AG08396 (cell line): Measurements from ENCODE around the gene PRAC1.

Source experiments
- DNase-seq: peaks from one replicate; pipeline ENCODE4 v3.0.0; 2012; ENCODE audit warnings: low spot score, mixed read lengths

Gene PRAC1

DNA sequence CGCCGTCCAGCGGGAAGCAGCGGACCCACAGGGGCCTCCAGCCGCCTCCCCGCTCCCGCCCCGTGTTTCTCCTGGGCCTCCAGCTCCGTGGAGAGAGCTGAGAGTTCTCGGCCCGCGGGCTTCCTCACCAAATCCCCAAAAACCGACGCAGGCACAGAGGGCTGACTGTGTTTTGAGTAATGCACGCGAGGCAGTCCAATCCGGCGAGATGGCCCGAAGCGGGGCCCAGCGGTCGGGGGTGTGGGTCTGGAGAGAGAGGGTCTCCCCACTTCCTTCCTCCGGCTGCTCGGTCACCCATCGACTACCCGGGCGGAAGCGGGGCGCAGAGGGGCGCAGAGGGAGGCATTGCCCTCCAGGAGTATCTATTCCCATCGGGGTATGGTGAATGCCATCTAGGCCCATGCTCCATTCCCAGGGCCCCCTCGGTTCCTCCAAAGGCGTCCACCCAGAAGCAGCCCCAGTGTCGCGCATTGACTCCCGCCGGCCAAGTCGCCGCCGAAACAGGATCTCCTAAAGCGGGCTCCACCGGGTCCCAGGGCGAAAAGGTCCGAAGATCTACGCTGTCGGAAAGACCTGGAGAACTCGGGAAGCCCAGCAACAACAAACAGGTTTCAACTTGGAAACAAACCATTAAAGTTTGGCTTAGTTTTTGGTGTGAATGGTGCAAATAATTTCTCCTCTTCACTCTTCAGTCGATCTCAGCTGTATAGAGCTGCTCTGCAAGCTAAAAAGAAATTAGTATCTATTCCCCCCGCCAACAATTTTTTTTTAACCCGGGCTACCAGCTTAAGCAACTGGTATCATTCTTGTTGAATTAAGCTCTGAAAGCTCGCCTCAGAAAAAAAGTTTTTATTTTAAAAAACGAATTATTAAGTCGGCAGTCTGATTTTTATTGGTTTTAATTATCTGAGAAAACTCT is 25.4 kb upstream of the PRAC1 start:
- no peak for DNase-seq

DNA sequence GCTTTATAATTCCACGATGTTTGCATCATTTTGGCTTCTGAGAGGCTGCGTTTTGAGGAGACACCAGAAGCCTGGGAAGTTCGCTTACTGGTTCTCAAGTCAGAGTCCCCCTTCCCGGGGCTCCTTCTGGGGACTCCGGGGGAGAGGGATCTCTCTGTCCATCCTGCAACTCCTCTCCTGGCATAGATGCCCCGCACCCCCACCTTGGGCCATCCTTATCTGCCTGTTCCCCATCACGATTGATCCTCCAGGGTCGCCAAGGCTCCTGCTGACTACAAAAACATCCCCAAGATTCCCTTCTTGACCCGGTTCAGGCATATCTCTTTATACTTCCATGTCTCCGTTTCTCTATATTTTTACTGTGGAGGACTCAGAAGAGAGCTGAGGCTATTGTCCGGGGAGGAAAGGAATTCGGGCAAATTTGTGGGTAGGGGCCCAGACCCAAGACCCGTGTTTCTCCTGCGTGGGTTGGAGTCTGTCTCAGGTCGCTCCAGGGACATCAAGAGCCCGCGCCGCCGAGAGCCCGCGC is 24.7 kb upstream of the PRAC1 start:
- no peak for DNase-seq

DNA sequence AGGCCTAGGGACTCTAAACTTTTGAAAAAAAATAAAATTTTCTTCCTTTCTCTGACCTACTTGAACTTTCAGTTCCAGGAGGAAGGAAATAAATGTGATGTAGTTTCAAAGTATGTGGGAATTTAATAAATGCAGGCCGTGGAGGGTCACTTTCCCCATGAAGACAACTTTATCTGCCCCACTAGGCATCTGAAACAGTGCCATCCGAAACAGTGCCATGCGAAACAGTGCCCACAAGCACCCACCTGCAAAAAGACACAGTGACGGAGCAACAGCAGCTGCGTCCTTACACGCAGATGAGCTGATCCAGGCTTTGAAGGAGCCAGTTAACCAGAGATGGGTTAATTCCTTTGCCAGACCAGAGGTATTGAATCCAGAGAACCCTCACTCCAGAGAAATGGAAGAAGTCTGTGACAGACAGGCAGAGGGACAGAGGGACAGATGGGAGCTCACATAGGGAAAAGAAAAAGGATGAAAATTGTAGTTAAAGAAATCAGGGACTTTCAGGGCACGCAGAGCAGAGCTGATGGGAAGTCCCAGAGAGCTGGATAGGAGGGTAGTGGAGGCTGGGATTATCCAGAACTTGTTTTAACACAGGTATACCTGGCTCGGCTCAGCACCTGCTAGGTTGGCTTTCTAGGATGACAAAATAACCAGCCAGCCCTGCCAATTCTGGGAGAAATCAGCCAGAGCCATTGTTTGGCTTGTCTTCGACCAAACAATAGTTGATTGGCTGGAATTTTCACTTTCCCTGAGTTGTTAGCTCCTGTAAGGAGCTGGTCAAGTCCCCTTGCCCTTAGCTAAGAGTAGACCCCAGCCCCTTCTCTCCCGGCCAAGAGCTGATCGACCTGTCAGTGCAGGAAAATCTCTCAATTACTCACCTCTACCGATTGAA is 23.3 kb upstream of the PRAC1 start:
- no peak for DNase-seq

DNA sequence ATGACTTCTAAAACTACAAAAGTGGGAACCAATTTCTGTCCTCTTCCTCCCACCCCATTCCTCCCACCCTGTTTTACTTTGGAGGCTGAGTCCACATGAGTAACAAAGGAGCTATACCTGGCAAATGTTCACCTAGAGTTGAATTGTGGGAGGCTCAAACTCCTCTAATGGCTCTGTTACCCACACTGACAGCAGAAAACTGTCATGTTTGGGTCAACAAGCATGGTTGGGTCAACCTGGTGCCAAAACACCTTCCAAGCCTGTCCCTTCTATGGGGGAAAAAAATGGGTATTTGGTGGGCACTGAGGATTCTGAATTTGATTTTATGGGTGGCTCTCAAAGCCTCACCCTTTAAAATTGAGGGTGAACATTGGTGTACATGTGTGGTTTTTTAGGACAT is 18.2 kb upstream of the PRAC1 start:
- DNase-seq: no peak

DNA sequence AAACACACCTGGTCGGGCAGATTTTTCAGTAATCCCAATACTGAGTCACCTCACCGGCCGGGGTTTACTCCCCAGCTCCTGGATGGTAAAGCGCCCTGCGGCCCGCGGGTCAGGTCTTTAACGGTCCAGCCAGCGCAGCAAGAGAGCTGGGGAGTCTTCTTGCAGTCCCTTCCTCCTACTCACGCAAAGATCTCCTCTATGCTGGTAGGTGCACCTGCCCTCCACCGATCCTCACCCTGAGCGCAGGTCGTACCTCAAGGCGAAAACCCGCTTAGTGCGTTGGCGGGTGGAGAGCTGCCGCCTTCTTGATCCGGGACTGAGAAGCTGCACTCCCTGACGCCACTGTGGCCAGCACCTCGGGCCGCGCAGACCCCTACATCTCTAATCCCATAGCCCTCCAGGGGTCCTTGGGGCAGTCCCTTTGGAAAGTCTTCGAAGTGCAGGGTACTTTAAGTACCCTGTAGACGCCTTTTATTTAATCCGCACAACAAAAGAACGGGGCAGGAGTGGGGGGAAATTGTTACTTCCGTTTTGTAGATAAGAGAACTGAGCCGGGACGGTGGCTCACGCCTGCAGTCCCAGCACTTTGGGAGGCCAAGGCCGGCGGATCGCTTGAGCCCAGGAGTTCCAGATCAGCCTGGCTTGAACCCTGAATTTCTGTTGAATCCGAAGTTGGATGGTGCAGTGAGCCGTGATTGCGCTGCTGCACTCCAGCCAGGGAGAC is 16.6 kb upstream of the PRAC1 start:
- no peak for DNase-seq

DNA sequence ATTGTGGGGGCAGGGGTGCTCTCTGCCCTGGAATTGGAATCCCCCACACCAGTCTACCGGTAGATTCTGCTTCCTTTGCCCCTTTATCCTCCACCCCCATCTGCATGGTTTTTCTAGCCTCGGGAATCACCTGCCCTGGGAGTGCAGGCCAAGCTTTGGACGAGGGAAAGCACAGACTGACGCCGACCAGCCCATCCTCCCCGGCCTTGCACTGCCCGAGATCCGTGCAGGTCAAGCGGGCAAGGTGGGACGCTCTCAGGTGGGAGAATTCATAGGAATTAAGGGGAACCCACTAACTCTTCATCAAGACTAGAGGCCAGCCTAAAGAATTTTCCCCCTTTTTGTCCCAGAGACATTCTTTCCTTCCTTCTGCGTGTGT is 16.1 kb upstream of the PRAC1 start:
- no peak for DNase-seq

DNA sequence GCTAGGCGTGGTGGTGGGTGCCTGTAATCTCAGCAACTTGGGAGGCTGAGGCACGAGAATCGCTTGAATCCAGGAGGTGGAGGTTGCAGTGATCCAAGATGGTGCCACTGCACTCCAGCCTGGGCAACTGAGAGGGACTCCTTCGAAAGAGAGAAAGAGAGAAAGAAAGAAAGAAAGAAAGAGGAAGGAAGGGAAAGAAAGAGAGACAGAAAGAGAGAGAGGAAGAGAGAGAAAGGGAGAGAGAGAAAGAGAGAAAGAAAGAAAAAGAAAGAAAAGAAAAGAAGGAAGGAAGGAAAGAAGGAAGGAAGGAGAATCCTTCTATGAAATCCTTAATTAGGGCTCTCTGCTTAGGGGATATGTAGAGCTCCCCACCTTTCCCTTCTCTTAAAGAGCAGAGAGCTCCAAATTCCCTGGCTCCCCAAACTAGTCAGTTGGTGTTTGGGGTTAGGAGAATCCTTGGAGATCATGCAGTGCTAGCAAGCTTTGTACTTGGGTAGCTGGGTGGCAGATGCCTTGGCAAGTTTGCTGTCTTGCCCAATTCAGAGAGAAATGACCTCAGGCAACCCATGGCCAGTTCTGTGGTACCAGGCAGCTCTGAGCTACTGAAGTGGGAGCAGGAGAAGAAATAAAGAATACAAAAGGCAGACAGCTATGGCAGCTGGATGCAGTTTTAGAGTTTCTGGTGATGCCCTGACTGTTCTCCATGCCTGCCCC is 15.2 kb upstream of the PRAC1 start:
- DNase-seq: no peak

DNA sequence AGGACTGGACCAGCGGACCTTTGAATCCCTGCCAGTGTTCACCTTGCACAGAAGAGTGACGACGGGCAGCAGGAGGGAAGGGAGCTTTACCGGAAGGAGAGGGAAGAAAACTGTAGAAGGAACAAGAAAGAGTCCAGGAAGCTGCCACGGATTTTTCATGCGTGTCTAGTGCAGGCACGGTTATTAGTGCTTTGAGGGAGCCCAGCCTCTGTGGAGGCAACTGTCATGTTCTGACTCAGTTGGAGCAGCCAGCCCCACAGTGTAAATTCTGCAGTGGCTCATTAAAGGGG is 12.7 kb upstream of the PRAC1 start:
- DNase-seq: no peak

DNA sequence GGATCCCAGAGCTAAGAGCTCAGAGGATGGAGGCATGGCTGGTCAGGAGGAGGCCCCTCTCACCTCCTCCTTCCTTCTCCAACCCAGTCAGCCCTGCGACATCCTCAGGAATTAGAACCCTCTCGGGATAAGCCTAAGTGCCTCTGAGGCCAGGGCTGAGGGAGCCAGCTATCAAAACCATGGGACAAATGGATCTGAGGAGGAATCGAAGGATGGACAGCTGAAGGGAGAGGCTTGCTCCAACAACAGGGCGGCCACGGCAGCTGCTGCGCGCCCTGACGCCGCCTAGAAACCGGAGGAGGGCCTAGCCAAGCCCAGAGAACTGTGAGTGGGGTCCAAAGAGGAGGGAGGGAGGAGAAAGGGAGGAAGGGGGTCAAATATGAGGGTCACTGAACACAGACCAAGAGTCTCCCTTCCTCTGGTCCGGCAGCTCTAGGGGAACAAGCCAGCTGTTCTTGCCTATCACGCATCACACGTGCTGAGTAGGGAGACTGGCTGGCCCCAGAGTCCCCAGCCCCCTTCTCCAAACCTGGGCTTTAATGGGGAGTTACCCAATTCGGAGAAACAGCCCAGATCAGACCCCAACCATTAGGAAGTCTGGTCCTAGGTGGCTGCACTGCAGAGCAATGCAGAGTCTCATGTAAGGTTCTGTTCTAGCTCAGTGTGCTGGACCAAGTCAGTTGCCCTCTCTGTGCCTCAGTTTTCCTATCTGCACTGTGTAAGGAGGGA is 12.2 kb upstream of the PRAC1 start:
- no peak for DNase-seq

DNA sequence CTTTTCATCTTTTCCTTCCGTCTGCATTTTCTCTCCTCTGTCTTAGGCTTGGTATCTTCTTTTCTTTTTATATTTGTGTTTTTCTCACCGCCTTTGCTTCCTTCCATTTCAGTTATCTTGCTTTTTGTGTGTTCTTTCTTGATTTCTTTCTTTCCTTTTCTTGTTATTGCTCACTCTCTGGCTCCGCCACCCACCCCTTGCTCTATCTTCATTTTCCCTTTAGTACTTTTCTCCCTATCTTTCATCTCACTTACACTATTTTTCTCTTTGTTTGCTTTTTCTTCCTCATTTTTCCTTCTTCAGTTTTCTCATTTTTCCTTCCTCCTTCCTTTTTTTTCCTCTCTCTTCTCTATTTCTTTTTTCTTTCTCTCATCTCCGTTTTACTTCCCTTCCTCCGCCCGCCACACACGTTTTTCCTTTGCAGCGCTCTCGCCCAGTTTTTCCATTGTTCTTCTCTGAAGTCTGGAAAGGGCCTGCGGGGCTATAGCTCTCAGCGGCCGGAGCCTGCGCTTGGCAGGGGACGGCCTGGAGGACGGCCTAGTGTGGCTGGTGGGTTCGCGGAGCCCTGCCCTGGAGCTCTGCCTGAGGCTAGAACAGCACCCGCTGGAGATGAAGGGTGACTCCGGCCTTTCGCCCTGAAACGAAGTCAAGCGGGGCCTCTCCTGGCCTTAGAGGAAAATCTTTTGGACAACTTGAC is 11.5 kb upstream of the PRAC1 start:
- DNase-seq: no peak

DNA sequence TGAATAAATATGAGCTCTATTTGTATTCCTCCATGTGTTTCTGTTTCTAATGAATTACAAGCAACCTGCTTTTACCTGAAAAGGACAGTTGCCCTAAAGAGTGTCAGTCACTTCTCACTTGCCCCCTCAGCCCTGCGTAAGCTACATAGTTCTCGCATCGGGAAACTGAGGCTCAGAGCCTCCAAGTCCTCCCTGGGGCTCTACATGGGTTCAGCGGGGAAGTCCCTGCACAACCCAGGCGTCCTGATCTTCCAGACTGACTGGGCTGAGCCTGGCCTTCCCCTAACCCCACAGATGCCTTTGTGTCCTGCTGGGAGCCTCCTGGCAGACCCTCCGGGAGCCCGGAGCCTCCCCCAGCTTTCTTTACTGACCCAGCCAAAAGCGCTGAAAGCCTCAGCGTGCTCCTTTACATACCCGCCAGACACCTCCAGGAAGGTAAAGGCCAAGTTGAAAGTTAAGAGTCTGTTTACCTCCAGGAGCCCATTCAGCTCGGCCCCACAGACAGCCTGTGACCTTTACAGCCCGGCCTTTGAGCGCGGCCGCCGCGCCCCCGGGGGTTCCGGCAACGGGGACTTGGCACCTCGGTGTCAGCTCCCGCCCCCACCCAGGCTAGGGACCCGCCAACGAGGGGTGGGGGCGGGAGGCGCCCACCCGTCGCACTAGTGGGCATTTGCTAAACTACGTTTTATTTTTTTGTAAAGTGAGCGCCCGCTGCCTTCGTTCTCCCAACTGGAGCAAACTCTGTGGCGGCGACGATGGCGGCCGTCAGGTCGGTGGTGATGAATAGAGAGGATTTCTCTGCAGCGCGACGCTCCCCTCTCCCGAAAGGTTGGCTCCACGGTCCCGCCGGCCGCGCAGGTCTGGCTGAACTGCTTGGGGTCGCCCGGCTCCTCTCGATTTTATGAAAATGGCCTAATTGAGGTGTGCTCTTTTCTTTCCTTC is 10.6 kb upstream of the PRAC1 start:
- DNase-seq: no peak

DNA sequence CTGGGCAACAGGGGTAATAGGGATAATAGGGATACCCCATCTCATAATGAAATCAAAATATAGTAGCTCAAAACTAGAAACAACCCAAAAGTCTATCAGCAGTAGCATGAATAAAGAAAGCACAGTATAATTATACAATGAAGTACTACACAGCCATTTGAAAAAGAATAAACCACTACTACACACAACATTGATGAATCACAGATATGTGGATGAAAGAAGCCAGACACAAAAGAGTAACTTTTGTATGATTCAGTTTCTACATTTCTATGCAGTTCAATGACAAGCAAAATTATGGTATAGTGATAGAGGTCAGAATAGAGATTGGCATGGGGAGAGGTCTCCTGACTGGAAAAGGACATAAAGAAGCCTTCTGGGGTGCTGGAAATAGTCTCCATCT is 9.0 kb upstream of the PRAC1 start:
- no peak for DNase-seq

DNA sequence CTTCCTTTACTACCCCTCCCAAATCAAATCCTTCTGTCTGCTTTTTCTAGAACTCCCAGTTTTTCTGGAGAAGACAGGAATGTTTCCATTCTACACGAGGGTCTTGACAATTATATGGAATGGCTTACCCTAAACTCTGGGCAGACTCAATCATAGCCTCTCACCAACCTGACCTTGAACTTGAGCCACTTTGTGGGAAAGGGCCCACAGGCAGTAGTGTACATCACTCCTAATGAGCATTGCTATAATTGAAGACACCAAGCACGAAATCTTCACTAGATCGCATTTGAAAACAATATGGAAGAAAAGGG is 7.9 kb upstream of the PRAC1 start:
- no peak for DNase-seq

DNA sequence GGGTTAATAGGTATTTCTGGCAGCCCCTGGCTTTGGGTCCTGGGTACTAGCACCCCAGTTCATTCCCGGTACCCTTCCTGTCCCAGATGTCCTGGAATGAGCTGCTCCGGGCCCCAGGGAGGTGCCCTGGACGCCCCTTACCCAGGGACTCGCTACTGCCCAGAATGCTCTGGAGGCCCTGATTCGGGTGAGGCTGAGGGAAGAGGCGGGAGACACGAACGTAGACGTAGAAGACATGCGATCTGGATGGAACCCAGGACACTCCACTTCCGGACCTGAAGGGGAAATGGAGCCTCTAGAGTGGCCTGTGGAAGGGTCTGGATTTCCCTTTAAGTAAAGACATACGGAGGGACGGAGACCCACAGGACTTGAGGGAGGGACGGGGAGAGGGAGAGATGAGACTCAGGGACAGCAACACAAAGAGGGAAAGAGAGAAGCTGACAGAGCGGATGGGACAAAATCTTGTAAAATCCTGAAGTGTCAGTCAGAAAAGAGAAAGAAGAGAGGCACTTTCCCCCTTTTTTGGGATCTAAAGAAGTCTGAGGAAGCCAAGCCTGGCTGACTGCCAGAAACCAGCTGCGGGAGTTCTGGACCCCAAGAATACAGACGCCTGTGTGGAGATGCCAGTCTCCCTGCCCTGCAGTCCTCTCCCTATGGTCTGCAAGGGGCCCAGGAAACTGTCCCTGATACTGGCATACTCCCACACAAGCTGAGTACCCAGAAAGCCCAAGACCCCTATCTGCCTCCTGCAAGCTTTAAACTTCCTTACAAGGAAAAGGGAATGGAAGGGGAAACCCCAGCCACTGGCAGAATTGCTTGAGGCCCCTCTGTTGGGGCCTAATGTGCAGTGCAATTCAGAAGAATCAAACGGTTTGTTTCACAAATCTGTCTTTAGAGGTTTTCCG is 7.3 kb upstream of the PRAC1 start:
- DNase-seq: no peak

DNA sequence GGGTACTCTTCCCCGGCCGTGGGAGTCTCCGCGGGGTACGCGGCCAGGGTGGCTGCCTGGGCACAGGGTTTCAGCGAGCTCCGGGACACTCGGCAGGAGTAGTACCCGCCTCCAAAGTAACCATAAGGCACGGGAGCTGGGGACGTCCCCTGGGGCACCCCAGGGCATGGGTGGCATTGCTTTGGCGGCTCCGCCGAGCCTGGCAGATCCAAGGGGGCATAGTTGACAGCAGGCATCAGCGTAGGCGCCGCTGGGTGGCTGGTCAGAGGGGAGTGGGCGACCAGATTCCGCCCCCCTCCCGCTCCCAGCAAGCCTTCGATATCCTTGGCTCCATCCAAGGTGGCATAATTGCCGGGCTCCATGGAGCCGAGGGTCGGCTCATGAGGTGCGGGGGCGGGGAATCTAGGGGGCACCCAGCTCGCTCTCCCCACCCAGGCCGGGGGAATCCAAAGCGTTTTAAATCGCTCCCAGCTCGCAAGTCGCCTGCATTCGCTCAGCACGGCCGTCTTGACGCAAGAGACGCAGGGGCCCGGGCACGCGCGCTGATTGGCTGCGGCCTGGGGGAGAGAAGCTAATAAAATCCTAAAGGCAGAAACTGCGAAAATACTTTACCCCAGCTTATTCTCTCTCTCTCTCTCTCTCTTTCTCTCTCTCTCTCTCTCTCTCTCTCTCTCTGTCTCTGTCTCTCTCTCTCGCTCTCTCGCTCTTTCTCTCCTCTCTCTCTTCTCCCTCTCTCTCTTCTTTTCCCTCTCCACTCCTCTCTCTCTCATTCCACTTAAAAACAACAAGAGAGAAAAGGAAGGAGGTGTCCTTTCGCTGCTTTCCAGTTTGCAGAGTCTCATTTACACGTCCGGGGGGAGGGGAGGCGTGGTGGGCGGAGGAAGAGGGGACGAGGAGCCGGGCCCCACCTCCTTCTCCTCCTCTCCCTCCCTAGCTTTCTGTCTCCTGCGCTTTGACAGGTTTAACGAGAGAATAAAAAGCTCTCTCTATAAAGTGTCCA is 6.2 kb upstream of the PRAC1 start, which contains the start of gene HOXB13:
Gene HOXB13 (minus strand): TSS at position 519 of the 1,000 bp plus-strand sequence. CDS start 157 bp downstream, at position 362.
- DNase-seq: peak; percentile 73

DNA sequence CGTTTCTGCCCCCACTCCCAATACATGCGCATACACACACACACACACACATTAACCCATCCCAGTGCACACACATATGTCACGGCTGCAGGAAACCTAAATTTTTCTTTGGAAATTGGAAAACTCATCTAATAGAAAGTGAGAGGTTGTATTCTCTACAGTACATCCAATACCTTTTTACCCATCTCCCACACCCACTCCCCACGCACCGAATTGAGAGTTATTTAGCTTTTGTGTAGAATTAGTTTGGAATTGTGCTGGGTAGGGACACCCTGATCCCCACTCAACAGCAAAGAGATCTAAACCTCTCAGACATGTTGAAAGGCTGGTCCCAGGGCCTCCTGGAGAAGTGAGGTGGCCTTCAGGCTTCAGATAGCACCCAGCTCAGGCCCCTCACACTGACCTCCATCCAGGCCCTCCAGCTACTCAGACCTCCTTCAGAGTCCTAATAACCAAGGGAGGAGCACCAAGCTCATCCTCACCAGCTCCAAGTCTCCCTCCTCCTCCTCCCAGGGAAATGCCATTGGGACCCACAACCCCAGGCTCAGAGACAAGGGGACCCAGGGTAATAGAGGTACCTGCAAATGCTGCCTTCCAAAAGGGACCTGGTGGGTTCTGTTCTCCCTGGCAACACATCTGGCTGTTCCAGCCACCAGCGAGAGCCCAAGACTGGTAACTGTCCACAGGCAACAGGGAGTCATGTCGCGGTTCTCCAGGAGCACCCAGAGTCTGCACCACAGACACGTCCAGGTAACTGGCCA is 5.3 kb upstream of the PRAC1 start:
- DNase-seq: no peak
